ENCODE measurements around the gene SHLD1. TPM values are rescaled to one million over a fixed set of nuclear protein-coding genes. Genes with fewer than 3 reads are reported as not detected.
"Not testable (repeated sequence)": the region's sequence is repeated elsewhere in the genome, so short reads cannot be mapped to it uniquely, and the experiment has no call there.

Gene SHLD1
- total RNA-seq, 2 donors from 2014 or later, result 9.2 to 9.4 TPM

- not testable (repeated sequence) for DNase-seq, H3K27me3 Mint-ChIP-seq, ATAC-seq
Observed at GRCh38 chr20:5721356-5721755, 28.8 kb upstream of the SHLD1 start.

GRCh38 chr20:5722927-5723326 lies 27.3 kb upstream of the SHLD1 start:
- no peak overlapping the region for H3K4me3 Mint-ChIP-seq

More at GRCh38 chr20:5721356-5721755, 28.8 kb upstream of the SHLD1 start:
- H3K9me3 ChIP-seq (ENCODE audit: control insufficient read depth, low read length, poor library complexity, severe bottlenecking); H3K4me3 Mint-ChIP-seq; H3K27ac Mint-ChIP-seq; H3K36me3 Mint-ChIP-seq (ENCODE audit: low read depth): not testable (repeated sequence)
- H3K4me1 Mint-ChIP-seq, result peaks cover 11% of the 10 kb centered on the region

DNA sequence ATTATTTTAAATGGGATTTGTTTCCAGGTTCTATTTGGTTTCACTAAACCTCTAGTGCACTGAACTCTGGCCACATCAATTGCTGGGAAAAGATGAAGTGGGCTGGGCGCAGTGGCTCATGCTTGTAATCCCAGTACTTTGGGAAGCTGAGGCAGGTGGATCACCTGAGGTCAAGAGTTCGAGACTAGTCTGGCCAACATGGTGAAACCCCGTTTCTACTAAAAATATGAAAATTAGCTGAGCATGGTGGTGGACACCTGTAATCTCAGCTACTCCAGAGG lies 25.1 kb upstream of the SHLD1 start:
- not testable (repeated sequence) for H3K36me3 Mint-ChIP-seq (ENCODE audit: low read depth); H3K27me3 Mint-ChIP-seq; H3K27ac Mint-ChIP-seq; ATAC-seq; H3K4me3 Mint-ChIP-seq; H3K4me1 Mint-ChIP-seq; DNase-seq; H3K9me3 ChIP-seq (ENCODE audit: control insufficient read depth, low read length, poor library complexity, severe bottlenecking)

More at GRCh38 chr20:5722927-5723326, 27.3 kb upstream of the SHLD1 start:
- H3K27me3 Mint-ChIP-seq, result no peaks in the 10 kb centered on the region
- no peaks in the 10 kb centered on the region for H3K36me3 Mint-ChIP-seq (ENCODE audit: low read depth)
- ATAC-seq (no peak), DNase-seq (no peak)
- H3K4me1 Mint-ChIP-seq, result peaks cover 9% of the 10 kb centered on the region
- no peak overlapping the region for H3K27ac Mint-ChIP-seq
- H3K9me3 ChIP-seq (ENCODE audit: control insufficient read depth, low read length, poor library complexity, severe bottlenecking), result peaks cover 4% of the 10 kb centered on the region

GRCh38 chr20:5727018-5727515 lies 23.1 kb upstream of the SHLD1 start:
- Mint-ChIP-seq H3K4me1 (peaks cover 6% of the 10 kb centered on the region), H3K36me3 (ENCODE audit: low read depth) (peaks cover 2% of the 10 kb centered on the region), H3K27ac (no peak overlapping the region), H3K4me3 (no peak overlapping the region), H3K27me3 (no peaks in the 10 kb centered on the region)
- ATAC-seq, result no peak
- peaks cover 4% of the 10 kb centered on the region for H3K9me3 ChIP-seq (ENCODE audit: control insufficient read depth, low read length, poor library complexity, severe bottlenecking)
- no peak for DNase-seq

DNA sequence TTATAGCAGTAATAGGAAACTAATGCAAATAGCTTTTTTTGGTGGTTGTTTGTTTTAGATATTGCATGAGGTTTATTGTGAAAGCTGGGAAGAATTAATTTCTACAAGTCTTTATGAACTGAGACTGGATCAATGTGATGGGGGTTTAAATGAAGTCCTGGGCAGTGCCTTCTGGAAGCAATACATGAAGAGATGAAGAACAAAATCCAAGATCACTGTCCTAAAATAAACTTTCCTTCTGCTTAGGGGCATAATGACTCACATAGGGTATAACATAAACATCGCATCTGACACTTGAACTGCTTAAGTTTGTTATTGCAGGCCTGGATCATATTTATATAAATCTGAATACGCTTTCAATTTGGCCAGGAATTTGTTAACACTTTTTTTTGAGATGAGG lies 20.9 kb upstream of the SHLD1 start:
- Mint-ChIP-seq H3K27ac (no peak overlapping the region), H3K4me3 (no peak overlapping the region), H3K4me1 (peaks cover 6% of the 10 kb centered on the region), H3K27me3 (peaks cover 4% of the 10 kb centered on the region), H3K36me3 (ENCODE audit: low read depth) (peaks cover 2% of the 10 kb centered on the region)
- peaks cover 4% of the 10 kb centered on the region for H3K9me3 ChIP-seq (ENCODE audit: control insufficient read depth, low read length, poor library complexity, severe bottlenecking)
- ATAC-seq (no peak), DNase-seq (no peak)

GRCh38 chr20:5730131-5730530 lies 20.1 kb upstream of the SHLD1 start:
- peaks cover 4% of the 10 kb centered on the region for H3K9me3 ChIP-seq (ENCODE audit: control insufficient read depth, low read length, poor library complexity, severe bottlenecking)
- Mint-ChIP-seq H3K4me1 (peaks cover 2% of the 10 kb centered on the region), H3K27me3 (peaks cover 4% of the 10 kb centered on the region), H3K27ac (no peak overlapping the region), H3K36me3 (ENCODE audit: low read depth) (peaks cover 2% of the 10 kb centered on the region), H3K4me3 (no peak overlapping the region)
- DNase-seq (no peak), ATAC-seq (no peak)

- ATAC-seq, result no peak
- Mint-ChIP-seq H3K36me3 (ENCODE audit: low read depth) (peaks cover 2% of the 10 kb centered on the region), H3K4me3 (no peak overlapping the region), H3K27ac (peak overlapping the region; percentile 65), H3K4me1 (peaks cover 10% of the 10 kb centered on the region), H3K27me3 (peaks cover 4% of the 10 kb centered on the region)
- peaks cover 4% of the 10 kb centered on the region for H3K9me3 ChIP-seq (ENCODE audit: control insufficient read depth, low read length, poor library complexity, severe bottlenecking)
- no peak for DNase-seq
Observed at GRCh38 chr20:5731753-5732366, 18.3 kb upstream of the SHLD1 start.

DNA sequence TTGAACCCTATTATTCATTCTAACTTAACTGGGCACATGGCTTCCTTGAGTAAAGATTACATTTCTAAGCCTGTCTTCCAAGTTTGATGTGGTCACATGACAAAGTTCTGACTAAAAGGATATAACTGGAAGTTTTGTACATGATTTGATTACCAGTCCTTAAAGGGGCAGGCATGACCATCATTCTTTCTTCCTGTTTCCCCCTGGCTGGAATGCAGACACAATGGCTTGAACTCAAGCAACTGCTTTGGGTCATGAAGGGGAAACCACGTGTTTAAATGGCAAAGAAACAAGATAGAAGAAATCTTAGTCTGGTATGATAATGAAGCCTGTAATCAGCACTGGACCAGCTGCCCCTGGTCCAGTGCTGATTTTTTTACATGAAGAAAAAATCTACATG lies 15.6 kb upstream of the SHLD1 start:
- ATAC-seq (no peak), DNase-seq (no peak)
- Mint-ChIP-seq H3K27ac (no peak overlapping the region), H3K4me1 (peaks cover 25% of the 10 kb centered on the region), H3K4me3 (no peak overlapping the region), H3K36me3 (ENCODE audit: low read depth) (no peaks in the 10 kb centered on the region), H3K27me3 (peaks cover 4% of the 10 kb centered on the region)
- H3K9me3 ChIP-seq (ENCODE audit: control insufficient read depth, low read length, poor library complexity, severe bottlenecking), result no peaks in the 10 kb centered on the region

- DNase-seq, result no peak
- Mint-ChIP-seq H3K4me1 (peaks cover 25% of the 10 kb centered on the region), H3K4me3 (peak overlapping the region; percentile 59), H3K36me3 (ENCODE audit: low read depth) (no peaks in the 10 kb centered on the region), H3K27me3 (peaks cover 4% of the 10 kb centered on the region), H3K27ac (peak overlapping the region; percentile 95)
- ATAC-seq, result no peak
- H3K9me3 ChIP-seq (ENCODE audit: control insufficient read depth, low read length, poor library complexity, severe bottlenecking), result no peaks in the 10 kb centered on the region
Observed at GRCh38 chr20:5735845-5736510, 14.2 kb upstream of the SHLD1 start.

DNA sequence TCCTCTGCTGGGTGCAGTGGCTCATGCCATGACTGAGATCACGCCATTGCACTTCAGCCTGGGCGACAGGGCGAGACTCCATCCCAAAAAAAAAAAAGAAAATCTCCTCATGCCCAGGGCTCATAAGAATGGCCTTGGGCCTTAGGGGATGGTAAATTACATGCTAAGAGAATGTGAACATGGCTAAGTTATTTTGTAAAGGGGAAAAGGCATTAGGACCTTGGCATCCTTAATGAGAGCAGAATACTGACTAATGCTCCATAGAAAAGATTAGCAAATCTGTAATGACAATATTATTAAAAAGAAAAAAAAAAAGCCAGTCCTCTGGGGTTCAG lies 12.6 kb upstream of the SHLD1 start:
- no peaks in the 10 kb centered on the region for H3K36me3 Mint-ChIP-seq (ENCODE audit: low read depth)
- DNase-seq (no peak), ATAC-seq (no peak)
- peaks cover 22% of the 10 kb centered on the region for H3K4me1 Mint-ChIP-seq
- peak overlapping the region; percentile 67 for H3K4me3 Mint-ChIP-seq
- peak overlapping the region; percentile 95 for H3K27ac Mint-ChIP-seq
- no peaks in the 10 kb centered on the region for H3K9me3 ChIP-seq (ENCODE audit: control insufficient read depth, low read length, poor library complexity, severe bottlenecking)
- peaks cover under 1% of the 10 kb centered on the region for H3K27me3 Mint-ChIP-seq

- peak; percentile 17 for ATAC-seq
- no peaks in the 10 kb centered on the region for H3K9me3 ChIP-seq (ENCODE audit: control insufficient read depth, low read length, poor library complexity, severe bottlenecking)
- no peak for DNase-seq
- Mint-ChIP-seq H3K36me3 (ENCODE audit: low read depth) (no peaks in the 10 kb centered on the region), H3K27me3 (no peaks in the 10 kb centered on the region), H3K4me1 (peaks cover 22% of the 10 kb centered on the region), H3K4me3 (peak overlapping the region; percentile 21), H3K27ac (peak overlapping the region; percentile 95)
Observed at GRCh38 chr20:5737966-5738365, 12.2 kb upstream of the SHLD1 start.

- H3K27me3 Mint-ChIP-seq; ATAC-seq; DNase-seq; H3K9me3 ChIP-seq (ENCODE audit: control insufficient read depth, low read length, poor library complexity, severe bottlenecking); H3K4me3 Mint-ChIP-seq; H3K36me3 Mint-ChIP-seq (ENCODE audit: low read depth): not testable (repeated sequence)
- Mint-ChIP-seq H3K4me1 (peaks cover 22% of the 10 kb centered on the region), H3K27ac (peak overlapping the region; percentile 47)
Observed at GRCh38 chr20:5740643-5741042, 9.6 kb upstream of the SHLD1 start.

DNA sequence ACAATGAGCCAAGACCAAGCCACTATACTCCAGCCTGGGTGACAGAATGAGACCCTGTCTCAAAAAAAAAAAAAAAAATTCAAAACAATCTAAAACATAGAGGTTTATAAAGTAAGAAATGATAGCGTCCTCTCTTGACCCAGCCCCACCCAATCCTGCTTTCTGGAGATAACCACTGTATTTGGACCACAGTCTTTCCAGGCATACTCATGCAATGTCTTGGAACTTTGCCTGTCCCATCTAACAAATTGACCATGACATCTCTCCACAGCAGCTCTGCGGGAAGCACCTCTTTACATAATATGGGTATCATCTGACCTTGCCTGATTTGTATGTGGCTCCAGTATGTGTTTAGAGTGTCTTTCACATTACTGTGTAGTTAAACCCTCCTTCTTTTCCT lies 9.1 kb upstream of the SHLD1 start:
- ATAC-seq, result no peak
- H3K4me3 Mint-ChIP-seq, result no peak overlapping the region
- H3K9me3 ChIP-seq (ENCODE audit: control insufficient read depth, low read length, poor library complexity, severe bottlenecking), result no peaks in the 10 kb centered on the region
- H3K27me3 Mint-ChIP-seq, result no peaks in the 10 kb centered on the region
- no peak for DNase-seq
- H3K36me3 Mint-ChIP-seq (ENCODE audit: low read depth), result no peaks in the 10 kb centered on the region
- peaks cover 18% of the 10 kb centered on the region for H3K4me1 Mint-ChIP-seq
- H3K27ac Mint-ChIP-seq, result no peak overlapping the region

GRCh38 chr20:5742041-5742440 lies 8.2 kb upstream of the SHLD1 start:
- H3K4me3 Mint-ChIP-seq, result no peak overlapping the region
- no peak for ATAC-seq
- H3K27me3 Mint-ChIP-seq, result no peaks in the 10 kb centered on the region
- peak overlapping the region; percentile 70 for H3K27ac Mint-ChIP-seq
- no peak for DNase-seq
- no peaks in the 10 kb centered on the region for H3K36me3 Mint-ChIP-seq (ENCODE audit: low read depth)
- no peaks in the 10 kb centered on the region for H3K9me3 ChIP-seq (ENCODE audit: control insufficient read depth, low read length, poor library complexity, severe bottlenecking)
- H3K4me1 Mint-ChIP-seq, result peaks cover 14% of the 10 kb centered on the region
